BLaER1 treated with 17β-estradiol and CSF1 and Interleukin-3, amounts not matched to agents 10 nM and 100 nM (cell line): ENCODE measurements around the gene ABL1.
A peak's percentile ranks its signal among the peaks of the same experiment; 100 is the strongest.

Experiments used
- H3K27ac ChIP-seq, 11 experiments: shearing (Covaris generic); formaldehyde crosslinking; 2 replicates each; pipeline ENCODE4 v1.8.1; 2022
- H3K27me3 ChIP-seq, 11 experiments: shearing (Covaris generic); formaldehyde crosslinking; 2 replicates each; pipeline ENCODE4 v1.8.1; 2022
- H3K36me3 ChIP-seq, 11 experiments: shearing (Covaris generic); formaldehyde crosslinking; 2 replicates each; pipeline ENCODE4 v1.8.1; 2022
- H3K4me1 ChIP-seq, 10 experiments: shearing (Covaris generic); formaldehyde crosslinking; 2 replicates each; pipeline ENCODE4 v1.8.1; 2022
- H3K4me2 ChIP-seq, 11 experiments: shearing (Covaris generic); formaldehyde crosslinking; 2 replicates each; pipeline ENCODE4 v1.8.1; 2022
- H3K4me3 ChIP-seq, 10 experiments: shearing (Covaris generic); formaldehyde crosslinking; 2 replicates each; pipeline ENCODE4 v1.8.1; 2022
- H3K9ac ChIP-seq, 11 experiments: shearing (Covaris generic); formaldehyde crosslinking; 2 replicates each; pipeline ENCODE4 v1.8.1; 2022
- H3K9me3 ChIP-seq, 11 experiments: shearing (Covaris generic); formaldehyde crosslinking; replicated peaks in 1 of 11; 2 replicates each; pipeline ENCODE4 v1.8.1; 2022
- H4K20me1 ChIP-seq, 11 experiments: shearing (Covaris generic); formaldehyde crosslinking; 2 replicates each; pipeline ENCODE4 v1.8.1; 2022
- Cebpa-rat ChIP-seq, 11 experiments: shearing (Covaris generic); IDR thresholded peaks; 2 replicates each; pipeline ENCODE4 v1.8.1; 2022

The ABL1 gene

DNA sequence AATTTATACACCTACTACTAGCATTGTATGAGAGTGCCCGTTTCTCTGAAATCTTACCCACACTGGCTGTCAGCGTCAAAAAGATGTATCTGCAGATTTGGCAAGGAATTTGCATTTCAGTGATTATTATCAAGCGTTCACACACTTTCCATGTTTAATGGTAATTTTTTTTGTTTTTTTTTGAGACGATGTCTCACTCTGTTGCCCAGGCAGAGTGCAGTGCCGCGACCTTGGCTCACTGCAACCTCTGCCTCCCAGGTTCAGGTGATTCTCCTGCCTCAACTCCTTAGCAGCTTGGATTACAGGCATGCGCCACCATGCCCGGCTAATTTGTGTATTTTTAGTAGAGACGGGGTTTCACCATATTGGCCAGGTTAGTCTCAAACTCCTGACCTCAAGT lies 14.3 kb downstream of the ABL1 start:
- Histone ChIP-seq H3K9ac (no peak overlapping the region), H4K20me1 (peaks cover 87 to 100% (median 98%) of the 10 kb centered on the region in 11 experiments), H3K4me2 (no peak overlapping the region), H3K9me3 (no peaks in the 10 kb centered on the region), H3K36me3 (peaks cover 6 to 85% (median 44%) of the 10 kb centered on the region in 11 experiments), H3K4me1 (peaks cover 11 to 33% (median 25%) of the 10 kb centered on the region in 10 experiments; a peak in 19 of 20 replicates), H3K27ac (no peak overlapping the region), H3K4me3 (no peak overlapping the region), H3K27me3 (no peaks in the 10 kb centered on the region)
- TF ChIP-seq Cebpa-rat (IDR thresholded peaks at IDR 0.05), result no peak

DNA sequence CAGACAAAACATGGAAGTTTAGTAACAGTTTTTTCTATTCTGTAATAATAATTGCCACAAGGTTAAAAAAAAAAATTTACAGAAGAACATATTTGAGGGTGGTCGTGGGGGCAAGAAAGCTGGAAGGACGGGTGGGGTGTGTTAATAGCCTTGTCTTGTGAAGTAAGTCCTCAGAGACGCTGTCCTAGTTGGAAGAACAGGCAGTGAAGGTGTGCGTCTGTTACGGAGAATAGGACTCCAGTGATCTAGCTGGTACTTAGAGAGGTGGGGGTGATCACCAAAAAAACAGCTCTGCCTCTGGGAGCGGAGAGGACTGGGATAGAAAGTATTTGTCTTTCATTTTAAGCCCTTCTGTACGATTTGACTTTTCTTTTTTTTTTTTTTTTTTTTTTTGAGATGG lies 17.7 kb downstream of the ABL1 start:
- H4K20me1 ChIP-seq, result peaks cover 77 to 100% (median 94%) of the 10 kb centered on the region in 11 experiments

DNA sequence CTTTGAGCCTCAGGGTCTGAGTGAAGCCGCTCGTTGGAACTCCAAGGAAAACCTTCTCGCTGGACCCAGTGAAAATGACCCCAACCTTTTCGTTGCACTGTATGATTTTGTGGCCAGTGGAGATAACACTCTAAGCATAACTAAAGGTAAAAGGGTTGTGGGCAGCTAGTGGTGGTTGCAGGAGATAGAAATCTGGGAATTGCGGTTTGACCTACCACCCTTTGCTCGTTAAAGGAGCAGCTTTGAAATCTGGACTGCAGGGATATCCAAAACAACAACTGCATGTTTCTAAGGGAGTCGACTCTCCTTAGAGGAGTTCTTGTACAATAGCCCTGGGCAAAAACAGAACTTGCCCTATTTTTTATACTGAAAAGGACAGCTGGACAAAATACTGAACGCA lies 19.0 kb downstream of the ABL1 start:
- Histone ChIP-seq H3K4me3 (no peak overlapping the region), H4K20me1 (peaks cover 77 to 100% (median 94%) of the 10 kb centered on the region in 11 experiments), H3K36me3 (peaks cover 51 to 97% (median 67%) of the 10 kb centered on the region in 11 experiments), H3K9me3 (no peaks in the 10 kb centered on the region), H3K27ac (no peak overlapping the region), H3K4me2 (no peak overlapping the region), H3K27me3 (no peaks in the 10 kb centered on the region), H3K4me1 (peaks cover 0 to 23% (median 16%) of the 10 kb centered on the region in 10 experiments; a peak in 15 of 20 replicates), H3K9ac (no peak overlapping the region)
- TF ChIP-seq Cebpa-rat (IDR thresholded peaks at IDR 0.05), result no peak

More for the DNA sequence above, 17.7 kb downstream of the ABL1 start:
- Histone ChIP-seq H3K4me2 (no peak overlapping the region), H3K27me3 (no peaks in the 10 kb centered on the region), H3K4me1 (peaks cover 3 to 15% (median 6%) of the 10 kb centered on the region in 10 experiments; a peak in 19 of 20 replicates), H3K9me3 (no peaks in the 10 kb centered on the region), H3K4me3 (no peak overlapping the region), H3K9ac (no peak overlapping the region), H3K36me3 (peaks cover 38 to 95% (median 64%) of the 10 kb centered on the region in 11 experiments), H3K27ac (no peak overlapping the region)
- no peak for TF ChIP-seq Cebpa-rat (IDR thresholded peaks at IDR 0.05)

DNA sequence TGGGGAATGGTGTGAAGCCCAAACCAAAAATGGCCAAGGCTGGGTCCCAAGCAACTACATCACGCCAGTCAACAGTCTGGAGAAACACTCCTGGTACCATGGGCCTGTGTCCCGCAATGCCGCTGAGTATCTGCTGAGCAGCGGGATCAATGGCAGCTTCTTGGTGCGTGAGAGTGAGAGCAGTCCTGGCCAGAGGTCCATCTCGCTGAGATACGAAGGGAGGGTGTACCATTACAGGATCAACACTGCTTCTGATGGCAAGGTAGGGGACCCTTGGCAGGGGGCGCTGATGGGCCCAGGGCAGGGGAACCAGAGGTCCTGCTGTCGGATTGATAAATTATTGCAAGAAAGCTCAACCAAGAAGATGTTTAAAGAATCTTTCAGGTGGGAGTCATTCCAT lies 19.8 kb downstream of the ABL1 start:
- Histone ChIP-seq H3K9ac (no peak overlapping the region), H3K9me3 (no peaks in the 10 kb centered on the region), H3K4me3 (no peak overlapping the region), H4K20me1 (peaks cover 72 to 100% (median 94%) of the 10 kb centered on the region in 11 experiments), H3K27me3 (no peaks in the 10 kb centered on the region), H3K36me3 (peaks cover 52 to 97% (median 73%) of the 10 kb centered on the region in 11 experiments), H3K4me1 (peaks cover 0 to 27% (median 18%) of the 10 kb centered on the region in 10 experiments; a peak in 15 of 20 replicates), H3K27ac (no peak overlapping the region), H3K4me2 (no peak overlapping the region)
- TF ChIP-seq Cebpa-rat (IDR thresholded peaks at IDR 0.05), result no peak

DNA sequence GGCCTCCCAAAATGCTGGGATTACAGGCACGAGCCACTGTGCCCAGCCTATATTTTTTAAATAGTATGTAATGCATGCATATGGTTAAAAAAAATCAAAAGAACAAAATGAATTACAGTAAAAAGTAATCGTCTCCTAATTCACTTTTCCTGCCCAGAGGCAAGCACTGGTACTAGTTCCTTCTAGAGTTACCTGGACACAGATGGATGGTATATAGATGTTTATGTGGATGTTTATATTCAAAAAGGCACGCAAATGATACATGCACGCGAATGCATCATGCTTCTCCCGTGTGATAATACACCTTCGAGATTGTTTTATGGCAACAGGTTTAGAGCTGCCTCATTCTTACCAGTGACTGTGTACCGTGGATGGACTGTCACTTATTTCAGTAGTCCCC lies 21.4 kb downstream of the ABL1 start:
- H3K4me3 ChIP-seq, result no peak overlapping the region
- H3K27me3 ChIP-seq, result no peaks in the 10 kb centered on the region
- H3K9ac ChIP-seq, result no peak overlapping the region
- H4K20me1 ChIP-seq, result peaks cover 71 to 100% (median 86%) of the 10 kb centered on the region in 11 experiments
- H3K36me3 ChIP-seq, result peaks cover 69 to 98% (median 83%) of the 10 kb centered on the region in 11 experiments
- no peak for TF ChIP-seq Cebpa-rat (IDR thresholded peaks at IDR 0.05)
- no peak overlapping the region for H3K4me2 ChIP-seq
- no peak overlapping the region for H3K27ac ChIP-seq
- peaks cover 0 to 27% (median 18%) of the 10 kb centered on the region in 10 experiments; a peak in 15 of 20 replicates for H3K4me1 ChIP-seq
- H3K9me3 ChIP-seq, result no peaks in the 10 kb centered on the region

DNA sequence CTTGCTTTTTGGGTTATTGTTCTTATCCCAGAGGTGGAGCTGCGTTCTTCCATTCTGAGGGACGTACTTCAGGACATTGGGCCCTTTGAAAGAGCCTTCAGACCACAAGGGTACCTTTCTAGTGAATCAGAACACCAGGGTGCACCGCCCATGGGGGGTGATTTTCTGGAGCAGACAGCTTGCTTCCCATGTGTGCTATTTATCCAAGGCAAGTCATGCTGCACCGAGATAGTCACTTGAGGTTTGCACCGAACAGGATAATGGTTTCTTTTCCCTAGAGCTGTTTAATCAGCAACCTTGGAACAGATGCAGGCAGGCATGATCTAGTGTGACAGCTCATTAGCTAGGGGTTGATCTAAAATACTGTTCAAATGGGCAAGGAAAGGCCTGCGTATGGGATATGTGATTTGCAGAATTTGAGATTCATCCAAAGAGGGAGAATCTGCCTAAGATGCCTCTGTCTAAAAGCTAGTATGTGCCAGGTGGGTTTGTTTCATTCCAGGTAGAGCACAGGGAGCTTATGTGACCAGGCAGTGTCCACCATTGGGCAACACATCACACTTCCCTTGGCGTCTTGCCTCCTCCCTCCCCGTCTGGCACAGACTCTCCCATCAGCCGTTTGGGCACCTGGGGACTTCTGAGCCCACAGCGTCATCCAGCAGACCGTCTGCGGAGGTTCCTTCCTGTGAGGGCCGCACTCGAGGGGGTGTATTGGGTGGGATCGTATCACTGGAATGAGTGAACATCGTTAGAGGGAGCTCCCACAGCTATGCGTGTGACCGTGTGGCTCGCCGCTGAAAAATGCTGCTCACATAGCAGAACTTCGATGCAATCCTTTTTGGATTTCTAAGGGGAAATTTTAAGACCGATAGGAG lies 23.0 kb downstream of the ABL1 start:
- H3K9ac ChIP-seq, result peak overlapping the region in 5 of 11 experiments; percentile 7 to 45 (median 20); a peak in 5 of 22 replicates
- peaks cover 0 to 27% (median 18%) of the 10 kb centered on the region in 10 experiments; a peak in 15 of 20 replicates for H3K4me1 ChIP-seq
- no peak overlapping the region for H3K4me3 ChIP-seq
- H3K36me3 ChIP-seq, result peaks cover 84 to 100% (median 98%) of the 10 kb centered on the region in 11 experiments
- H3K27ac ChIP-seq, result peak overlapping the region in 2 of 11 experiments; percentile 21 to 53; a peak in 3 of 22 replicates
- no peak for TF ChIP-seq Cebpa-rat (IDR thresholded peaks at IDR 0.05)
- H3K9me3 ChIP-seq, result no peaks in the 10 kb centered on the region
- H3K4me2 ChIP-seq, result peak overlapping the region in 8 of 11 experiments; percentile 9 to 59 (median 34); a peak in 16 of 22 replicates
- H3K27me3 ChIP-seq, result no peaks in the 10 kb centered on the region
- peaks cover 64 to 100% (median 86%) of the 10 kb centered on the region in 11 experiments; a peak in 21 of 22 replicates for H4K20me1 ChIP-seq

DNA sequence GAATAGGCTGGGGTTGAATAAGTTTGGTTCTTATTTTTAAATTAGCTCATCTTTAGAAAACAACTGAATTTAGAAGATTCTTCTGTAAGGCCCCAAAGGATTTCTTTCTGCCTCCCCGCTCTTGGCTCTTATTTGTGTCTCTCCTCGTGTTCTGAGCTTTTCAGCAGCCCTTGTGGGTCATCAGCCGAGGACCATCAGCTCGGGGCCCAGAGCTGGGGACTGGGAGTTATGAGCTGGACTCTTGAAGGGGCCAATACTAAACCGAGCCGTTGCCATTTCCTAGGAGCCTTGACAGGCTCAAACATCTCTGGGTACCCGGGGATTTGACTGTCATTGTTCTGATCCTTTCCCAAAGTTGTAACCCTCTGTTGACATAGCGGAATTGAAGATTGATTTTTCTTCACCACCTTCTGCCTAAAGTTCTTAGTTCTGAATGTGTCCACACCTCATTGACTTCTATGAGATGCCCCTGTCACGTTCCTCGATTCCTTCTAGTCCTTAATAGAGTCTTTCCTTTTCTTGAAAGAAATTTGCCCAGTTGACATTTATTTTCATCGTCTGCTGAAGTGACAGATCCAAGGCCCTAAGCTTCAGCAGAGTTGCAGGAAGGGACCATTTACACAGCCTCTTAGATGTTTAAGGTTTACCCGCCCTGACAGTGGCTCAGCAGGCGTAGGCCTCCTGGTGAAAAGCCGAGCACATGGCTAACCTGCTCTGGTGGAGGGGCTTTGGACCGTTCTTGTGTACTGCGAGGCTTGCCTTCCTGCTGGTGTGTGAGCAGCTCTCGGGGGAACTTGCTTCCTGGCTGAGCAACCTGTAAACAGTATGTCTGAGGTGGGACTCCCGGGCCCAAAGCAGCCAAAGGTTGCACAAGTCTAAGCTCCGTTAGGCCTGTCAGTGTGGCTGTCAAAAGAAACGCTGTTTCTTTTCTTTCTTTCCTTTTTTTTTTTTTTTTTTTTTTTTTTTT lies 24.0 kb downstream of the ABL1 start:
- Histone ChIP-seq H4K20me1 (peaks cover 64 to 100% (median 87%) of the 10 kb centered on the region in 11 experiments; a peak in 21 of 22 replicates), H3K27ac (peak overlapping the region in 2 of 11 experiments; percentile 21 to 53; a peak in 4 of 22 replicates), H3K36me3 (peaks cover 87 to 100% (median 96%) of the 10 kb centered on the region in 11 experiments), H3K4me2 (peak overlapping the region in 6 of 11 experiments; percentile 24 to 59 (median 49); a peak in 11 of 22 replicates), H3K4me3 (no peak overlapping the region), H3K9me3 (no peaks in the 10 kb centered on the region), H3K4me1 (peaks cover 0 to 28% (median 18%) of the 10 kb centered on the region in 10 experiments; a peak in 15 of 20 replicates), H3K9ac (peak overlapping the region in 5 of 11 experiments; percentile 7 to 45 (median 21); a peak in 6 of 22 replicates), H3K27me3 (no peaks in the 10 kb centered on the region)
- no peak for TF ChIP-seq Cebpa-rat (IDR thresholded peaks at IDR 0.05)
